ENCODE results near the gene ARHGAP6. TPM values are rescaled to one million over a fixed set of nuclear protein-coding genes. Genes with fewer than 3 reads are reported as not detected.
A peak's percentile ranks its signal among the peaks of the same experiment; 100 is the strongest.
"Not testable (repeated sequence)": the region's sequence is repeated elsewhere in the genome, so short reads cannot be mapped to it uniquely, and the experiment has no call there.

ARHGAP6 gene
- total and polyA plus RNA-seq, 3 experiments from 2014 or later = not detected

DNA sequence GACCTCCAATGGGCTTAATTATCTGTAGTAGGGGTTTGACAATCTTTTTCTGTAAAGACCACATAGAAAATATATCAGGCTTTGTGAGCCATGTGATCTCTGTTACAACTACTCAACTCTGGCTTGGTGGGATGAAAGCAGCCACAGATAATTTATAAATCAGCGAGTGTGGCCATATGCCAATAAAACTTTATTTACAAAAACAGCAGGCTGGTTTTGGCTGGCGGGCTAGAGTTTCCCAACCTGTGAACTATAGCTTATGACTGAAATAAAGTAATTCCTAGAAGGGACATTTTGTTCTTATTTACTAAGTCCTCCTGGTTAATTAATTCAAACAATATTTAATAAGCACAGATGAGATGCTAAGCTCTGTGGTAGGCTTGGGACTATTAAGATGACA lies 408.4 kb downstream of the ARHGAP6 start:
- H3K27ac ChIP-seq (ENCODE audit: low read depth, low read length) = no peak overlapping the region
- no peak for DNase-seq
- H3K27ac Mint-ChIP-seq = no peak overlapping the region
- H3K4me1 Mint-ChIP-seq = no peaks in the 10 kb centered on the region
- H3K9me3 ChIP-seq (ENCODE audit: low read length) = no peaks in the 10 kb centered on the region
- ChIA-PET POLR2A (no interaction called here), CTCF (no interaction called here)
- no peak overlapping the region for H3K4me3 ChIP-seq (ENCODE audit: low read length)
- H3K36me3 Mint-ChIP-seq = no peaks in the 10 kb centered on the region
- no peak overlapping the region for H3K4me3 Mint-ChIP-seq
- H3K27me3 ChIP-seq (ENCODE audit: insufficient read depth, low read length, poor library complexity, severe bottlenecking) = no peaks in the 10 kb centered on the region
- no peaks in the 10 kb centered on the region for H3K27me3 Mint-ChIP-seq
- H3K4me1 ChIP-seq (ENCODE audit: insufficient read depth, low read length) = no peaks in the 10 kb centered on the region
- H3K36me3 ChIP-seq (ENCODE audit: insufficient read depth, low read length) = no peaks in the 10 kb centered on the region
- peaks cover 0 to 3% (median 0%) of the 10 kb centered on the region in 5 donors for H3K9me3 Mint-ChIP-seq

DNA sequence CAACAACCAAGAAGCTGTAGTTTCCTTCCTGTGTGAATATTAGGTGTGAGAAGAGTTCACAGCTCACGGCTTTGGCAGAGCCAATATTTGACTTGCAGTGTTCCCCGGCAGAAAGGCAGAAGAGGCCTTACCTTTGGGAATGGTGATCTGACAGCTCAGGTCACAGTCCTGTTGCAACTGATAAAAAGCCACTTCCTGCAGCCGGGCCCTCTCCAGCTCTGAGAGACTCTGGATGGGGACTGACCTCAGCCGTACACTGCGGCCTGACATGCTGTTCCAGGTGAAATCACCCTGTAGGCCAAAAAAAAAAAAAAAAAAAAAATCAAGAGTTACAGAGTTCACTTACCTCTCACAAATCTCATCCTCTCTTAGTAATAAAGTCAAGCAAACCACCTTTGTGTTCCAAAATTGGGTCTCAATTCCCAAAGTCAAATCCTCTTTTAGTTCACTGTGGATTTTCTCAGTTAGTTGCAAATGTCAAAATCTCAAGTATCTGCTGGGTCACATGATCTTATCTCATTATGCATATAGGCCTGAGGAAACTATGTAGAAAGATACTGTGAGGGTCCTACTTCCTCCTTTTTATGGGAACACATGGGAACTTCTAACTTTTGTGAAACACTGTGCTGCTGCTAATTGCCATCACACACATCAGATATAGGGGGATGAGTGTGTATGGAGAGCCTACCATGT lies 411.2 kb downstream of the ARHGAP6 start:
- Histone ChIP-seq H3K27ac (ENCODE audit: low read depth, low read length) (peak overlapping the region; percentile 57), H3K4me1 (ENCODE audit: insufficient read depth, low read length) (no peaks in the 10 kb centered on the region), H3K9me3 (ENCODE audit: low read length) (no peaks in the 10 kb centered on the region), H3K4me3 (ENCODE audit: low read length) (no peak overlapping the region), H3K36me3 (ENCODE audit: insufficient read depth, low read length) (no peaks in the 10 kb centered on the region), H3K27me3 (ENCODE audit: insufficient read depth, low read length, poor library complexity, severe bottlenecking) (no peaks in the 10 kb centered on the region)
- H3K27ac Mint-ChIP-seq = no peak overlapping the region
- POLR2A ChIA-PET = no interaction called here
- no peaks in the 10 kb centered on the region for H3K4me1 Mint-ChIP-seq
- H3K36me3 Mint-ChIP-seq = no peaks in the 10 kb centered on the region
- DNase-seq = no peak
- H3K27me3 Mint-ChIP-seq = no peaks in the 10 kb centered on the region
- H3K9me3 Mint-ChIP-seq = peaks cover 0 to 9% (median 2%) of the 10 kb centered on the region in 5 donors
- no peak overlapping the region for H3K4me3 Mint-ChIP-seq
- CTCF ChIA-PET = no interaction called here

DNA sequence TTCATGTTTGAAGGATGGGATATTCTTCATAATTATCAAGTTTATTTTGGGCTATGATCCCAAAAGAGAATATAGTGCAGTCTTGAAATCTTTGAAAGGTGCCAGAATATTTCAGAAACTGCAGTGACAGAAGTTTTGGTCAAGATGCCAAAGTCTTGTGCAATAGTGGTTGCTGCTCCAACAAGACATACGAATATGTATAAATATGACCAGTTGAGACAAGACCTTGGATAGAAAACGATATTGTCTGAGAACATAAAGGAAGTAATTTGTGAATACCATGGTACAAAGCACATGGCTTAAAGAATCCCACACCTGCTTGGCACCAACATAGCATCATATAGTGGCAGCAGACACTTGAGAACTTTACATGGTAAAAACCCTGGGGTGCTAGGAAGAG lies 421.1 kb downstream of the ARHGAP6 start:
- Mint-ChIP-seq H3K27me3 (peaks cover 0 to 2% of the 10 kb centered on the region in 2 donors), H3K9me3 (peaks cover 0 to 2% (median 0%) of the 10 kb centered on the region in 5 donors), H3K4me3 (no peak overlapping the region), H3K27ac (no peak overlapping the region), H3K36me3 (no peaks in the 10 kb centered on the region), H3K4me1 (no peaks in the 10 kb centered on the region)
- Histone ChIP-seq H3K27me3 (ENCODE audit: insufficient read depth, low read length, poor library complexity, severe bottlenecking) (no peaks in the 10 kb centered on the region), H3K4me3 (ENCODE audit: low read length) (no peak overlapping the region), H3K4me1 (ENCODE audit: insufficient read depth, low read length) (no peaks in the 10 kb centered on the region), H3K9me3 (ENCODE audit: low read length) (no peaks in the 10 kb centered on the region), H3K27ac (ENCODE audit: low read depth, low read length) (no peak overlapping the region), H3K36me3 (ENCODE audit: insufficient read depth, low read length) (no peaks in the 10 kb centered on the region)
- DNase-seq = no peak
- CTCF ChIA-PET = no interaction called here
- POLR2A ChIA-PET = no interaction called here

DNA sequence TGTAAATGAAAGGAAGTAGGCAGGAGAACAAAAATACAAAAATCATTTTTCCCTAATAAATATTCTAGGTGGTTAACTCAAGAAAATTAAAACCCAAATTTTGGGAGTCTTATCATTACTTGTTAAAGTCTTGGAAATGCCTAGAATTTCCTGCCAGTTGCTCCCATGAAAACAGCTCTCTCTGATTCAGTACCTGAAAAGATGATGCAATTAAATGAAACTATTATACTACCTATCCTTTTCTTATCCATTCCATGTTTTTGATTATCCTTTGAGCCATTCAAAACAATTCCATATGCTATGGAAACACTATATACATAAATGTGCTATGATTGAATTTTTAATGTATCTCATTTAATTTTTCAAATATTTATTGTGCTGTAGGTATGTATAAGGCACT lies 423.0 kb downstream of the ARHGAP6 start:
- Histone ChIP-seq H3K9me3 (ENCODE audit: low read length) (no peaks in the 10 kb centered on the region), H3K36me3 (ENCODE audit: insufficient read depth, low read length) (no peaks in the 10 kb centered on the region), H3K4me1 (ENCODE audit: insufficient read depth, low read length) (no peaks in the 10 kb centered on the region), H3K27me3 (ENCODE audit: insufficient read depth, low read length, poor library complexity, severe bottlenecking) (no peaks in the 10 kb centered on the region), H3K4me3 (ENCODE audit: low read length) (no peak overlapping the region), H3K27ac (ENCODE audit: low read depth, low read length) (no peak overlapping the region)
- peaks cover 0 to 2% (median 0%) of the 10 kb centered on the region in 5 donors for H3K9me3 Mint-ChIP-seq
- no peak for DNase-seq
- POLR2A ChIA-PET = no interaction called here
- peaks cover 0 to 2% of the 10 kb centered on the region in 2 donors for H3K27me3 Mint-ChIP-seq
- CTCF ChIA-PET = no interaction called here
- no peaks in the 10 kb centered on the region for H3K36me3 Mint-ChIP-seq
- no peak overlapping the region for H3K27ac Mint-ChIP-seq
- no peak overlapping the region for H3K4me3 Mint-ChIP-seq
- H3K4me1 Mint-ChIP-seq = no peaks in the 10 kb centered on the region

DNA sequence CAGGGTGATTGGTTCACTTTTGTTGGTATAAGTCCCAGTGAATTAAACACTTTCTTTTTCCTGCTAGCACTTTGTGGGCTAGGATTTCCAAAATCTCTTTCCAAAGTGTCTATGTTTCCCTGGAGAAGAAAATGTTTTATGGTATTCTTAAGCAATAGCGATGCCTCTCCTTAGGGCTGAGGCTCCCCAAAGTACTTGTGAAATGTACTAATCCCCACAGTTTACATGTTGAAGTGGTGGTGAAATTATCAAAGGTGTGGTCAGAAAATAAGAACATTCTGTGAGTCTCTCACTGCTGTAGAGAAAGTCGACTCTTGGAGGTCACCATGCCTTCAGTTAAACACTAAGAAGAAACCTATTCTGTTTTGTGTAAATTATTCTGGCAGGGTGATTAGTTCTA lies 424.0 kb downstream of the ARHGAP6 start:
- no peak overlapping the region for H3K4me3 Mint-ChIP-seq
- CTCF ChIA-PET = no interaction called here
- H3K27me3 ChIP-seq (ENCODE audit: insufficient read depth, low read length, poor library complexity, severe bottlenecking) = no peaks in the 10 kb centered on the region
- H3K27ac ChIP-seq (ENCODE audit: low read depth, low read length) = no peak overlapping the region
- no peaks in the 10 kb centered on the region for H3K4me1 Mint-ChIP-seq
- H3K36me3 ChIP-seq (ENCODE audit: insufficient read depth, low read length) = no peaks in the 10 kb centered on the region
- H3K36me3 Mint-ChIP-seq = no peaks in the 10 kb centered on the region
- peaks cover 0 to 2% (median 0%) of the 10 kb centered on the region in 5 donors for H3K9me3 Mint-ChIP-seq
- no peaks in the 10 kb centered on the region for H3K9me3 ChIP-seq (ENCODE audit: low read length)
- no peaks in the 10 kb centered on the region for H3K4me1 ChIP-seq (ENCODE audit: insufficient read depth, low read length)
- H3K27ac Mint-ChIP-seq = no peak overlapping the region
- no peak overlapping the region for H3K4me3 ChIP-seq (ENCODE audit: low read length)
- POLR2A ChIA-PET = no interaction called here
- H3K27me3 Mint-ChIP-seq = peaks cover 0 to 2% of the 10 kb centered on the region in 2 donors
- DNase-seq = no peak

DNA sequence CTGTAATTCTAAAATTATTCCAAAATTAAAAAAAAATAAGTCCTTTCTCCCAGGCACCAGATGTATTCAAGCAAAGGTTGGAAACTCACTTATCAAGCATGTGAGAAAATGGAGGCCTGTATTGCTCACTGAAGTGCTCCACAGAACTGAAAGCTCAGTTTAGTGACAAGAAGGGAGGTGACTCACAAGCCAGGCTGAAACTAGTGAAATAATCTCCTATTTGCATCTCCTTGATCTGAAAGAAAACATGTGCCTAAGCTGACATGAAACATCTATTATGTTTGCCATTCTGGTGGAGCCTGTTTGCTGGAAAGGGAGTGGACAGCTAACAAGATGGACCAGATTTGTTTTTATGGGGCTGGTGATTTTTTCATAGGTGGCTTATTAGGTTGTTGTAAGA lies 426.5 kb downstream of the ARHGAP6 start:
- Histone ChIP-seq H3K36me3 (ENCODE audit: insufficient read depth, low read length) (no peaks in the 10 kb centered on the region), H3K4me3 (ENCODE audit: low read length) (no peak overlapping the region), H3K27me3 (ENCODE audit: insufficient read depth, low read length, poor library complexity, severe bottlenecking) (no peaks in the 10 kb centered on the region), H3K27ac (ENCODE audit: low read depth, low read length) (no peak overlapping the region), H3K4me1 (ENCODE audit: insufficient read depth, low read length) (no peaks in the 10 kb centered on the region), H3K9me3 (ENCODE audit: low read length) (no peaks in the 10 kb centered on the region)
- CTCF ChIA-PET = no interaction called here
- Mint-ChIP-seq H3K27me3 (peaks cover 0 to 2% of the 10 kb centered on the region in 2 donors), H3K4me1 (no peaks in the 10 kb centered on the region), H3K9me3 (no peaks in the 10 kb centered on the region), H3K36me3 (no peaks in the 10 kb centered on the region), H3K27ac (no peak overlapping the region), H3K4me3 (no peak overlapping the region)
- POLR2A ChIA-PET = no interaction called here
- no peak for DNase-seq

DNA sequence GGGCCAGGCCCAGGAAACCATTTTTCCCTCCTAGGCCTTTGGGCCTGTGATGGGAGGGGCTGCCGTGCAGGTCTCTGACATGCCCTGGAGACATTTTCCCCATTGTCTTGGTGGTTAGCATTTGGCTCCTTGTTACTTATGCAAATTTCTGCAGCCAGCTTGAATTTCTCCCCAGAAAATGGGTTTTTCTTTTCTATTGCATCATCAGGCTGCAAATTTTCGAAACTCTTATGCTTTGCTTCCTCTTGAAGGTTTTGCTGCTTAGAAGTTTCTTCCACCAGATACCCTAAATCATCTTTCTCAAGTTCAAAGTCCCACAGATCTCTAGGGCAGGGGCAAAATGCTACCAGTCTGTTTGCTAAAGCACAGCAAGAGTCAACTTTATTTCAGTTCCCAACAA lies 430.3 kb downstream of the ARHGAP6 start:
- H3K27ac ChIP-seq (ENCODE audit: low read depth, low read length); H3K4me3 Mint-ChIP-seq; POLR2A ChIA-PET; H3K36me3 ChIP-seq (ENCODE audit: insufficient read depth, low read length); H3K4me1 ChIP-seq (ENCODE audit: insufficient read depth, low read length); H3K27me3 Mint-ChIP-seq; H3K27ac Mint-ChIP-seq; H3K9me3 ChIP-seq (ENCODE audit: low read length); CTCF ChIA-PET; H3K4me3 ChIP-seq (ENCODE audit: low read length); H3K27me3 ChIP-seq (ENCODE audit: insufficient read depth, low read length, poor library complexity, severe bottlenecking); H3K4me1 Mint-ChIP-seq; H3K9me3 Mint-ChIP-seq; H3K36me3 Mint-ChIP-seq; DNase-seq: not testable (repeated sequence)

DNA sequence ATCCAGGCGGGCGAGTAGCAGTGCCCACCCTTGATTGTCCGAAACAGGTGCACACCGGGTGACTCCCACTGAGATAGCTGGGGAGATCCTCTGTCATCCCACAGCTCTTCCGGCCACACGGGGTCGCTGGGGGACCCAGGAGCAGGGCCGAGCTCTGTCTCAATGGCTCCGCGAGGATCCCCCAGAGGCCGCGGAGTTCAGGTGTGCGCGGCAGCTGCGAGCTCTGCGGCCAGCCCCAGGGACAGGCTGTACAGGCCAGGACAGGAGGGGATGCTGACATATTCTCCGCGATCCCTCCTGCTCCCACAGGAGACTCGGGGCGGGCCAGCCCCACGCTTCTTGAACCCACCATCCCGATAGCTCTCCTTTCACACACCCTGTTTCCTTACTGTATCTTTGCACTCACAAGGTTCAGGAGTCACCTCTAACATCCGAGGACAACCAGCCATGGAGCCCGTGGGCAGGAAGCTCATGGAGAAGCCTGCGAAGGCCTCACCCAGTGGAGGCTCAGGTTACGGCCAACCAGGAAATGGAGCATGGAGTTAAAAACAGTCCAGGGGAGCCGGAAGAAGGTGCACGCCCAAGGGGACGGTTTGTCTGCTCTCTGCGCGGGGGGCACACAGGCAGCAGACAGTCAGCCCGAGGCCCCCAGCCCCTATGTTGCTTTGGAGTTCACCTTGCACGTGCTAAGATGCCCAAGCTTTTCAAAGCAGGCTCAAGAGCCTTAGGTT lies 450.4 kb downstream of the ARHGAP6 start:
- H3K36me3 Mint-ChIP-seq = no peaks in the 10 kb centered on the region
- Histone ChIP-seq H3K36me3 (ENCODE audit: insufficient read depth, low read length) (no peaks in the 10 kb centered on the region), H3K27me3 (ENCODE audit: insufficient read depth, low read length, poor library complexity, severe bottlenecking) (no peaks in the 10 kb centered on the region), H3K4me3 (ENCODE audit: low read length) (no peak overlapping the region), H3K9me3 (ENCODE audit: low read length) (no peaks in the 10 kb centered on the region), H3K4me1 (ENCODE audit: insufficient read depth, low read length) (no peaks in the 10 kb centered on the region), H3K27ac (ENCODE audit: low read depth, low read length) (no peak overlapping the region)
- H3K27me3 Mint-ChIP-seq = no peaks in the 10 kb centered on the region
- H3K4me3 Mint-ChIP-seq = no peak overlapping the region
- no peak overlapping the region for H3K27ac Mint-ChIP-seq
- ChIA-PET CTCF (no interaction called here), POLR2A (no interaction called here)
- DNase-seq = no peak
- no peaks in the 10 kb centered on the region for H3K4me1 Mint-ChIP-seq
- H3K9me3 Mint-ChIP-seq = peaks cover 0 to 13% (median 8%) of the 10 kb centered on the region in 5 donors

Measured in CD8-positive, alpha-beta memory T cell (primary cell).